AG04450 (cell line): ENCODE data around the gene IFITM1. TPM values are rescaled to one million over a fixed set of nuclear protein-coding genes. Genes with fewer than 3 reads are reported as not detected.
A peak's percentile ranks its signal among the peaks of the same experiment; 100 is the strongest.
"Not testable (repeated sequence)": the region's sequence is repeated elsewhere in the genome, so short reads cannot be mapped to it uniquely, and the experiment has no call there.

Experiments used
- CTCF ChIA-PET: fragments of 300-600, 350-600 bp; formaldehyde crosslinking; extraction: SDS; loops from one replicate; lab custom pipeline; 2022; ENCODE audit warnings: antibody characterized with exemption, inconsistent platforms; lab: Charles Lee
- POLR2A ChIA-PET: fragments of 350-600 bp; formaldehyde crosslinking; extraction: SDS; loops from one replicate; lab custom pipeline; 2021; ENCODE audit warnings: antibody characterized with exemption, inconsistent platforms; lab: Yijun Ruan, JAX
- DNase-seq: peaks from one replicate; pipeline ENCODE4 v3.0.0-alpha.2; 2011; ENCODE audit warnings: low read depth, low spot score
- H3K27ac ChIP-seq: one replicate; pipeline ENCODE4 v1.5.1; 2012; ENCODE audit warnings: low read depth, low read length, control low read depth
- H3K27me3 ChIP-seq: one replicate; pipeline ENCODE4 v1.6.0; 2012; ENCODE audit warnings: low read length; ENCODE audit not compliant: control insufficient read depth, insufficient read depth
- H3K4me3 ChIP-seq: 2 replicates; pipeline ENCODE4 v1.5.1; 2011; ENCODE audit warnings: mild to moderate bottlenecking, low read depth, low read length, control low read depth
- H3K9me3 ChIP-seq: 2 replicates; pipeline ENCODE4 v1.5.1; 2012; ENCODE audit warnings: low read length; ENCODE audit not compliant: control insufficient read depth, insufficient read depth
- polyA plus RNA-seq: library from polyadenylated mRNA; depleted of rRNA; stranded (reverse); fragments of >200 nt; gene quantifications from 2 replicates; pipeline ENCODE4 v1.2.3, GENCODE V29; 2011
- TF ChIP-seq, protein P1 (sequence below): IDR thresholded peaks from 2 replicates; pipeline ENCODE4 v1.5.1; 2011; ENCODE audit warnings: low read depth, low read length, control low read depth, inconsistent platforms

IFITM1 gene
- polyA plus RNA-seq, 1 experiment: 62.1 TPM

DNA sequence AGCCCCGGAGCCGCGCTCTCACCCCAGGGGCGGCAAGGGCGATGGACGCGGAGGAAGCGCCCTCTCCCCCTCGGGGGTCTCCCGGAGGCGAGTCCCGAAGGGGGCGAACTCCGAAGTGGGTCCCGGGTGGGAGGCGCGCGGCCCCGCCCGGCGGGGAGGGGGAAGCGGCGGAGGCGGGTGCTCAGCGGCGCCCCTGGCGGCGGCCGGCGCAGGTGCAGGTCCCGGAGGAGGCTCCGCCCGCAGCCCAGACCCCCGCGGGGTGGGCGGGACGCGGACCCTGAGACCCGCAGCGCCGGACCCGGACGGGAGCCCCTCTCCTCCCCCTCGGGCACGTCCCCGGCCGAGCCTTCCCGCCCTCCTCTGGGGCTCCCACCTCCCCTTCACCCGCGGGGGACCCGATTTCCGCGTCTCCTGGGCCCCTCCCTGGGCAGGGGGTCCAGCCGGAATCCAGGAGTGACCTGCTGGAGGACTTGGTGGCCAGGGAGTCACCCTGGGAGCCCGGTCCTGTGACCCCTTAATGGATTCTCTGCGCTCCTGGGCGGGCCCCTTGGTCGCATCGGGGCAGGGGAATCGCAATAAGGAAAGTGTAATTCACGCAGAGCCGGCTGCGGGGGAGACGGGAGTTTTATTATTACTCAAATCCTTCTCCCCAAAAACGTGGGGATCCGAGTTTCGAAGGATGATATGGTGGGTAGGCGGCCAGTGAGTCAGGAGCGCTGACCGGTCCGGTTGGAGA is 2.7 kb upstream of the IFITM1 start:
- H3K27me3 ChIP-seq, H3K9me3 ChIP-seq, H3K27ac ChIP-seq, DNase-seq, CTCF ChIA-PET, POLR2A ChIA-PET: not testable (repeated sequence)
- H3K4me3 ChIP-seq: peak overlapping the region; percentile 49

DNA sequence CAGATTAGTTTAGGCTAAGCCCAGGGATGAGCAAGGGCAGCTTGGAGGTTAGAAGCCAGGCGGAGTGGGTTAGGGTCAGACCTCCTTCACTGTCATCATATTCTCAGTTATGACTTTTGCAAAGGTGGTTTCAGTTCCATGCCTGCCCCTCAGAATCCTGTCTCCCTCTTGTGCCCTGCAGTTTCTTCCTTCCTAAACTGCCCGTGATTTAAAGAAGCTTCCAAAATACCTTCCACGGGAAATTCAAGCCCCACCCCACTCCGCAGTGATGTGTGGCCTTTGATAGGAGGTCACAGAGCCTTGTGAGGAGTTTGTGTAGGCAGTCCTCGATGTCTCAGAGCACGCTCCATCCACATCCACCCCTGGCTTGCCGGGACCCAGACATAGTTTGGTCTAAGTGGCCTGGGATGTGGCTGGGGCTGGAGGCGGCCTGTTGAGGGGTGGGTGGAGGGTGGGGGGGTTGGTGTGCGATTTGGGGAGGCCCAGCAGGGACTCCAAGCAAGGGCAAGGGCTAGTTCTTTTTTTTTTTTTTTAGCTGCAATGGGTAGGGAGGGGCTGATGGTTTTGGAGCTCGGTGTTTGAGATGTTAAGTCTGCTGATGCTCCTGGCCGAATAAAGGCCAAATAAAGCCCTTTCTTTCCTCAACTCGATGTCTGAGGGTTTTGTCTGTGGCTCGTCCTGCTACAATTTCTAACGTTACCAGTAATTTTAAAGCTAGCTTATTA is 1.6 kb upstream of the IFITM1 start:
- no peak overlapping the region for H3K27ac ChIP-seq
- no peaks in the 10 kb centered on the region for H3K27me3 ChIP-seq
- DNase-seq: no peak
- TF ChIP-seq, protein P1, sequence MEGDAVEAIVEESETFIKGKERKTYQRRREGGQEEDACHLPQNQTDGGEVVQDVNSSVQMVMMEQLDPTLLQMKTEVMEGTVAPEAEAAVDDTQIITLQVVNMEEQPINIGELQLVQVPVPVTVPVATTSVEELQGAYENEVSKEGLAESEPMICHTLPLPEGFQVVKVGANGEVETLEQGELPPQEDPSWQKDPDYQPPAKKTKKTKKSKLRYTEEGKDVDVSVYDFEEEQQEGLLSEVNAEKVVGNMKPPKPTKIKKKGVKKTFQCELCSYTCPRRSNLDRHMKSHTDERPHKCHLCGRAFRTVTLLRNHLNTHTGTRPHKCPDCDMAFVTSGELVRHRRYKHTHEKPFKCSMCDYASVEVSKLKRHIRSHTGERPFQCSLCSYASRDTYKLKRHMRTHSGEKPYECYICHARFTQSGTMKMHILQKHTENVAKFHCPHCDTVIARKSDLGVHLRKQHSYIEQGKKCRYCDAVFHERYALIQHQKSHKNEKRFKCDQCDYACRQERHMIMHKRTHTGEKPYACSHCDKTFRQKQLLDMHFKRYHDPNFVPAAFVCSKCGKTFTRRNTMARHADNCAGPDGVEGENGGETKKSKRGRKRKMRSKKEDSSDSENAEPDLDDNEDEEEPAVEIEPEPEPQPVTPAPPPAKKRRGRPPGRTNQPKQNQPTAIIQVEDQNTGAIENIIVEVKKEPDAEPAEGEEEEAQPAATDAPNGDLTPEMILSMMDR: no peak
- ChIA-PET CTCF (interaction anchor here (1.0 kb wide), 1 partner anchor 13 kb away, joined by 5 read pairs; the partner anchor contains the start of gene IFITM5), POLR2A (interaction anchor here (0.7 kb wide), 1 partner anchor 112 kb away, joined by 4 read pairs; no protein-coding TSS in a partner anchor)
- peak overlapping the region; percentile 49 for H3K4me3 ChIP-seq
- H3K9me3 ChIP-seq: peaks cover 7% of the 10 kb centered on the region; the same call in 1 of the 2 replicates

DNA sequence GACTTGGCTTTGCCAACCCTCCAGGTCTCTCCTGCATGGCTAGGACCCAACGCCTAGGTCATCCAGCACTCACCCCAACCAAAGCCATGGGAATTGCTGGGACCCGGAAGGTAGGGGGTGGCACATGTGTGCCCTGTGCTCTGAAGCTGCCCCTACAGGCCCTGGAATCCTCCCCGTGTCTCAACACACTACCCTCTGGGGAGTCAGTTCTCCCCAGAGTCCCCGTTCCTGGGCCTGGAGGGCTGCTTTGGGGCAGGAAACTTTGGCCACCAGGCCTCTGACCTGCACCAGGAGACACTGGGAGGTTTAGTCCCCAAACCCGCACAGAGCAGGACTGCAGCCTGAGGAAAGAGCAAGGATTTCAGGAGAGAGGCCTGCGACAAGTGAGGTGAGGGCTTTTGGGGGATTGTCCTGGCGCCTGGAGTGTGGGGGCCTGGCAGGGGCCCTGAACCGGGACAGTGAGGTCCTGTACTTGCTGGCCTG is 495 bp upstream of the IFITM1 start:
- CTCF ChIA-PET: no interaction called here
- no peak overlapping the region for H3K4me3 ChIP-seq
- DNase-seq: no peak
- POLR2A ChIA-PET: no interaction called here
- peaks cover 7% of the 10 kb centered on the region; the same call in 1 of the 2 replicates for H3K9me3 ChIP-seq
- peak overlapping the region; percentile 61 for H3K27ac ChIP-seq
- H3K27me3 ChIP-seq: no peaks in the 10 kb centered on the region
- TF ChIP-seq, protein P1: no peak

DNA sequence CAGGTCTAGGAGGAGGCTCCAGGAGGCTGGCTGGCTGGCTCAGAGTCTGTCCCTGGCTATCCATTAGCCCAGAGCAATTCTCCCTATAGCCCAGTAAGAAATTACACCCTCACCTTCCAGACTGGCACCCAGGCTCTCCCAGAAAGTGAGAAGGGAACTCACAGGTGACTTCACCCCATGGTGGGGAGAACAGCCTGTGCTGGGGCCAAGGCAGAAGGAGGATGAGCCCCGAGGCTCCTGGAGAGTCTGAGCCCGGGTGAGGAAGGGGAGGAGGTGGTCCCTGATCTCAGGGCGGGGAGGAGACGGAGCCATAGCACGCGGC is 675 bp downstream of the IFITM1 start:
- DNase-seq, H3K27ac ChIP-seq, POLR2A ChIA-PET, CTCF ChIA-PET, H3K27me3 ChIP-seq, H3K9me3 ChIP-seq: not testable (repeated sequence)
- H3K4me3 ChIP-seq: peak overlapping the region; percentile 61

DNA sequence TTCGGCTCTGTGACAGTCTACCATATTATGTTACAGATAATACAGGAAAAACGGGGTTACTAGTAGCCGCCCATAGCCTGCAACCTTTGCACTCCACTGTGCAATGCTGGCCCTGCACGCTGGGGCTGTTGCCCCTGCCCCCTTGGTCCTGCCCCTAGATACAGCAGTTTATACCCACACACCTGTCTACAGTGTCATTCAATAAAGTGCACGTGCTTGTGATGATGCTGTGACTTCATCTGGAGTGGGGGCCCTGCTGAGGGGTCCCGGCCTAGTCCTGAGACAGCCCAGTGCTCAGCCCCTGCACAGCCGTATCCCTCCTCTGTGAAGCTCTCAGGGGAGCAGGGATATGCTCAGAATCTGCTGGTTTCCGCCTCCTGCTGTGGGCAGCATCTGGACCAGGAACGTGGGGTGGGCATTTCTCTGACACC is 1.2 kb downstream of the IFITM1 start:
- peaks cover 7% of the 10 kb centered on the region; the same call in 1 of the 2 replicates for H3K9me3 ChIP-seq
- H3K27me3 ChIP-seq: no peaks in the 10 kb centered on the region
- TF ChIP-seq, protein P1: no peak
- no peak for DNase-seq
- no peak overlapping the region for H3K27ac ChIP-seq
- ChIA-PET CTCF (interaction anchor here (0.7 to 1.3 kb wide), 2 partner anchors 10 to 131 kb away, joined by 3 to 5 read pairs; no protein-coding TSS in a partner anchor), POLR2A (interaction anchor here (0.5 to 2.0 kb wide), 2 partner anchors 40 to 303 kb away, joined by 3 to 8 read pairs; no protein-coding TSS in a partner anchor)
- H3K4me3 ChIP-seq: peak overlapping the region; percentile 29; the same call in 1 of the 2 replicates
